ENCODE results near the gene FLT3.

GRCh38 chr13:28022848-28023518 is 77.4 kb downstream of the FLT3 start:
- TF ChIP-seq CTCF (conservative IDR thresholded peaks at IDR 0.05), result no peak
- TF ChIP-seq ZFX (IDR thresholded peaks at IDR 0.05), result no peak

Measured in C4-2B (cell line).